ENCODE data around the gene ANKS1B. TPM values are rescaled to one million over a fixed set of nuclear protein-coding genes. Genes with fewer than 3 reads are reported as not detected.

Gene ANKS1B
- total and polyA plus RNA-seq, 10 of the 15 experiments (the other 5 are each of a cell fraction or from before 2014, with no cell fraction given), result 0.16 to 1.3 (median 0.82) TPM; not detected in 7

DNA sequence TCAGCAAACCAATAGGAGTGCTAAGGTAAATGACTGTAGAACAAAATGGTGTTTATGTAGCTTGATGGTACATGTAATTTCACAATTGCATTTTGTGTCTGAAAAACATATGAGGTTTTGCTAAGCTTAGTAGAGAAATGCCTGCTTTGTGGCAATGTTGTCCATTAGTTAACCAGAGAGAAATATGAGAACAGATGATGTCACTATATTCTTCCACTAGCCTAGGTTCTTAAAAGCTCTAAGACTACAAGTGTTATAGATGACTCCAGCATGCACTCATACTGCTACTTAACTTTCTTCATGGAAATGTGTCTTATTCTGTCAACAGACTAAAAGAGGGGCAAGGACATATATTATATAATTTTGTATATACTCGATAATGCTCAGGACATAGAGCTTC is 1030.2 kb downstream of the ANKS1B start (continued):
- TF ChIP-seq, protein P1, sequence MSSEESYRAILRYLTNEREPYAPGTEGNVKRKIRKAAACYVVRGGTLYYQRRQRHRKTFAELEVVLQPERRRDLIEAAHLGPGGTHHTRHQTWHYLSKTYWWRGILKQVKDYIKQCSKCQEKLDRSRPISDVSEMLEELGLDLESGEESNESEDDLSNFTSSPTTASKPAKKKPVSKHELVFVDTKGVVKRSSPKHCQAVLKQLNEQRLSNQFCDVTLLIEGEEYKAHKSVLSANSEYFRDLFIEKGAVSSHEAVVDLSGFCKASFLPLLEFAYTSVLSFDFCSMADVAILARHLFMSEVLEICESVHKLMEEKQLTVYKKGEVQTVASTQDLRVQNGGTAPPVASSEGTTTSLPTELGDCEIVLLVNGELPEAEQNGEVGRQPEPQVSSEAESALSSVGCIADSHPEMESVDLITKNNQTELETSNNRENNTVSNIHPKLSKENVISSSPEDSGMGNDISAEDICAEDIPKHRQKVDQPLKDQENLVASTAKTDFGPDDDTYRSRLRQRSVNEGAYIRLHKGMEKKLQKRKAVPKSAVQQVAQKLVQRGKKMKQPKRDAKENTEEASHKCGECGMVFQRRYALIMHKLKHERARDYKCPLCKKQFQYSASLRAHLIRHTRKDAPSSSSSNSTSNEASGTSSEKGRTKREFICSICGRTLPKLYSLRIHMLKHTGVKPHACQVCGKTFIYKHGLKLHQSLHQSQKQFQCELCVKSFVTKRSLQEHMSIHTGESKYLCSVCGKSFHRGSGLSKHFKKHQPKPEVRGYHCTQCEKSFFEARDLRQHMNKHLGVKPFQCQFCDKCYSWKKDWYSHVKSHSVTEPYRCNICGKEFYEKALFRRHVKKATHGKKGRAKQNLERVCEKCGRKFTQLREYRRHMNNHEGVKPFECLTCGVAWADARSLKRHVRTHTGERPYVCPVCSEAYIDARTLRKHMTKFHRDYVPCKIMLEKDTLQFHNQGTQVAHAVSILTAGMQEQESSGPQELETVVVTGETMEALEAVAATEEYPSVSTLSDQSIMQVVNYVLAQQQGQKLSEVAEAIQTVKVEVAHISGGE (CRISPR knock-in tag; IDR thresholded peaks at IDR 0.05), result no peak
- no peak for TF ChIP-seq RCOR1 (conservative IDR thresholded peaks at IDR 0.05; ENCODE audit: low read depth, low read length)
- TF ChIP-seq, protein P2, sequence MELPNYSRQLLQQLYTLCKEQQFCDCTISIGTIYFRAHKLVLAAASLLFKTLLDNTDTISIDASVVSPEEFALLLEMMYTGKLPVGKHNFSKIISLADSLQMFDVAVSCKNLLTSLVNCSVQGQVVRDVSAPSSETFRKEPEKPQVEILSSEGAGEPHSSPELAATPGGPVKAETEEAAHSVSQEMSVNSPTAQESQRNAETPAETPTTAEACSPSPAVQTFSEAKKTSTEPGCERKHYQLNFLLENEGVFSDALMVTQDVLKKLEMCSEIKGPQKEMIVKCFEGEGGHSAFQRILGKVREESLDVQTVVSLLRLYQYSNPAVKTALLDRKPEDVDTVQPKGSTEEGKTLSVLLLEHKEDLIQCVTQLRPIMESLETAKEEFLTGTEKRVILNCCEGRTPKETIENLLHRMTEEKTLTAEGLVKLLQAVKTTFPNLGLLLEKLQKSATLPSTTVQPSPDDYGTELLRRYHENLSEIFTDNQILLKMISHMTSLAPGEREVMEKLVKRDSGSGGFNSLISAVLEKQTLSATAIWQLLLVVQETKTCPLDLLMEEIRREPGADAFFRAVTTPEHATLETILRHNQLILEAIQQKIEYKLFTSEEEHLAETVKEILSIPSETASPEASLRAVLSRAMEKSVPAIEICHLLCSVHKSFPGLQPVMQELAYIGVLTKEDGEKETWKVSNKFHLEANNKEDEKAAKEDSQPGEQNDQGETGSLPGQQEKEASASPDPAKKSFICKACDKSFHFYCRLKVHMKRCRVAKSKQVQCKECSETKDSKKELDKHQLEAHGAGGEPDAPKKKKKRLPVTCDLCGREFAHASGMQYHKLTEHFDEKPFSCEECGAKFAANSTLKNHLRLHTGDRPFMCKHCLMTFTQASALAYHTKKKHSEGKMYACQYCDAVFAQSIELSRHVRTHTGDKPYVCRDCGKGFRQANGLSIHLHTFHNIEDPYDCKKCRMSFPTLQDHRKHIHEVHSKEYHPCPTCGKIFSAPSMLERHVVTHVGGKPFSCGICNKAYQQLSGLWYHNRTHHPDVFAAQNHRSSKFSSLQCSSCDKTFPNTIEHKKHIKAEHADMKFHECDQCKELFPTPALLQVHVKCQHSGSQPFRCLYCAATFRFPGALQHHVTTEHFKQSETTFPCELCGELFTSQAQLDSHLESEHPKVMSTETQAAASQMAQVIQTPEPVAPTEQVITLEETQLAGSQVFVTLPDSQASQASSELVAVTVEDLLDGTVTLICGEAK (IDR thresholded peaks at IDR 0.05; ENCODE audit: borderline replicate concordance), result no peak
- TF ChIP-seq ETV6 (conservative IDR thresholded peaks at IDR 0.05 in 1 of 2, IDR thresholded peaks at IDR 0.05 in 1 of 2; ENCODE audit: borderline replicate concordance in 1 of 2, low read depth in 1 of 2), result no peak
- TF ChIP-seq EED (IDR thresholded peaks at IDR 0.05; ENCODE audit: low read depth), result no peak
- TF ChIP-seq POLR2AphosphoS5 (IDR thresholded peaks at IDR 0.05; ENCODE audit: low read length), result no peak
